Smooth muscle cell of the brain vasculature (primary cell): Measurements from ENCODE around the gene MAPT.
"Not testable (repeated sequence)": the region's sequence is repeated elsewhere in the genome, so short reads cannot be mapped to it uniquely, and the experiment has no call there.

Source experiments
- DNase-seq: peaks from one replicate; pipeline ENCODE4 v3.0.0-alpha.2; 2012; ENCODE audit warnings: low read depth, low spot score

Gene MAPT

GRCh38 chr17:45952814-45953320 is 58.5 kb downstream of the MAPT start:
- DNase-seq, result no peak

- DNase-seq, result no peak
Observed at GRCh38 chr17:45953561-45953960, 59.2 kb downstream of the MAPT start.

- no peak for DNase-seq
Observed at GRCh38 chr17:45954914-45955313, 60.6 kb downstream of the MAPT start.

- no peak for DNase-seq
Observed at GRCh38 chr17:45955326-45955725, 61.0 kb downstream of the MAPT start.

DNA sequence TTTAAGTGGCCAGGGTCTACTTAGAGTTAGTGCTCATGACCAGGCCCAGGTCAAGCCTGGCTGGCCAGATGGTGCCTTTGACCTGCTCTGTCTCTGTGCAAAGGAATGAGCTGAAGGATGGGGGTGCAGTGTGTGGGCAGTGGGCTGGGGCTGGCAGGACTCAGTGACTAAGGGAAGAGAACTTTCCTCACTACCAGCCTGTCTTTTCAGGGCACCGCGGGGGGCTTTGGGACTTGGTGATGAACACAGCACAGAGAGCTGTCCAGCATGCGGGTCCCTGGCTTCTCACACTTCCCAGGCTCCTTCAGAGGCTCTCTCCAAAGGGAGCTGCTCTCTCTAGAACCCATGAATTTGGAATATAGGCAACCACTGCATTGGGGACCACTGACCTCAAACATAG is 61.7 kb downstream of the MAPT start:
- DNase-seq, result no peak

- not testable (repeated sequence) for DNase-seq
Observed at GRCh38 chr17:45956746-45957145, 62.4 kb downstream of the MAPT start.

DNA sequence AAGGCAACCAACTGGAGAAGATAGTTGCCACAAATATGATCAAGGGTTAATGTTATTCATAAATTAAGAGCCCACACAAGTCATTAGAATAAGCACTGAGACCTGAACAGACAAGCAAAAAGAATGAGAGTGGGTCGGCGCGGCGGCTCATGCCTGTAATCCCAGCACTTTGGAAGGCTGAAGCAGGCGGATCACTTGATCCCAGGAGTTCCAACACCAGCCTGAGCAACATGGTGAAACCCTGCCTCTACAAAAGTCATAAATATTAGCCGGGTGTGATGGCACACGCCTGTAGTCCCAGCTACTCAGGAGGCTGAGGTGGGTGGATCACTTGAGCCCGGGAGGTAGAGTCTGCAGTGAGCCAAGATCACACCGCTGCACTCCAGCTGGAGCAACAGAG is 64.0 kb downstream of the MAPT start:
- DNase-seq, result no peak

- DNase-seq, result no peak
Observed at GRCh38 chr17:45958994-45959665, 64.8 kb downstream of the MAPT start.

GRCh38 chr17:45960311-45960710 is 66.0 kb downstream of the MAPT start:
- no peak for DNase-seq

- no peak for DNase-seq
Observed at GRCh38 chr17:45961206-45961605, 66.9 kb downstream of the MAPT start.

DNA sequence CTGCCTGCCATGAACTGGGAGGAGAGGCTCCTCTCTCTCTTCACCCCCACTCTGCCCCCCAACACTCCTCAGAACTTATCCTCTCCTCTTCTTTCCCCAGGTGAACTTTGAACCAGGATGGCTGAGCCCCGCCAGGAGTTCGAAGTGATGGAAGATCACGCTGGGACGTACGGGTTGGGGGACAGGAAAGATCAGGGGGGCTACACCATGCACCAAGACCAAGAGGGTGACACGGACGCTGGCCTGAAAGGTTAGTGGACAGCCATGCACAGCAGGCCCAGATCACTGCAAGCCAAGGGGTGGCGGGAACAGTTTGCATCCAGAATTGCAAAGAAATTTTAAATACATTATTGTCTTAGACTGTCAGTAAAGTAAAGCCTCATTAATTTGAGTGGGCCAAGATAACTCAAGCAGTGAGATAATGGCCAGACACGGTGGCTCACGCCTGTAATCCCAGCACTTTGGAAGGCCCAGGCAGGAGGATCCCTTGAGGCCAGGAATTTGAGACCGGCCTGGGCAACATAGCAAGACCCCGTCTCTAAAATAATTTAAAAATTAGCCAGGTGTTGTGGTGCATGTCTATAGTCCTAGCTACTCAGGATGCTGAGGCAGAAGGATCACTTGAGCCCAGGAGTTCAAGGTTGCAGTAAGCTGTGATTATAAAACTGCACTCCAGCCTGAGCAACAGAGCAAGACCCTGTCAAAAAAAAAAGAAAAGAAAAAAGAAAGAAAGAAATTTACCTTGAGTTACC is 68.0 kb downstream of the MAPT start:
- DNase-seq, result no peak

GRCh38 chr17:45963283-45963682 is 68.9 kb downstream of the MAPT start:
- no peak for DNase-seq

GRCh38 chr17:45963889-45964288 is 69.5 kb downstream of the MAPT start:
- no peak for DNase-seq

DNA sequence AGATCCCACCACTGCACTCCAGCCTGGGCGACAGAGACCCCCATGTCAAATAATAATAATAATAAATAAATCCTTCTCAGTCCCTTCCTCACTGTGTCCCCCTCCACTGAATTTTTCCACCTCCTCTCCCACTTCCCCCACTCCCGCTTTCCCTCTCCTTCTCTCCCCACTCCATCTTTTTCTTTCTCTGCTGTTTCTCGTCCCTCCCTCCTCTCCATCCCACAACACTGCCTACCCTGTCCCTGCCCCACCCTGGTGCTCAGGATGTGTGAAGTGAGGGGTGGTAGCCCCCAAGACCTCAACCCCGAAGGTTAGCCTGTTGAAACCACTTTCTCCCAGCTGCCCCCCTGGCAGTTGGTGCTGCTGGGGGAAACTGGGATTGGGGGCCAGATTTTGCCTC is 70.3 kb downstream of the MAPT start:
- no peak for DNase-seq

DNA sequence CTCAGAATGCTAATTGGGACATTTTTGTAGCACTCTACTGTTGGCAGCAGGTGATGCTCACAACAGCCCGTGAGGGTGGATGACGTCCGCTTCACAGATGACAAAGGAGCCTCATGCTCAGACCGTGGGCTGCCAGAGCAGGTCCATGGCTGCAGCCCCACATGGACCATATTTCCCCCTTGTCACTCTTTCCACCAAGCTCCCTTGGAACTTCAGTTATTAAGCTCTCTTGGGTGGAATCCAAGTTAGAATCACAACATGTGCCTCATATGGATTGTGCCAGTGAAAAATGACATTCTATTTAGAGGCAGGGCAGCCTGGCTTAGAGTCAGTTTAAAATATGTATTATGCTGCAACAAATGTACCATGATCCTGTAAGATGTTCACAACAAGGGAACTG is 71.5 kb downstream of the MAPT start:
- no peak for DNase-seq

- no peak for DNase-seq
Observed at GRCh38 chr17:45966606-45967280, 72.4 kb downstream of the MAPT start.

- no peak for DNase-seq
Observed at GRCh38 chr17:45967378-45967777, 73.0 kb downstream of the MAPT start.

- no peak for DNase-seq
Observed at GRCh38 chr17:45968732-45969131, 74.4 kb downstream of the MAPT start.

GRCh38 chr17:45969726-45970125 is 75.4 kb downstream of the MAPT start:
- DNase-seq, result no peak

GRCh38 chr17:45970659-45971058 is 76.3 kb downstream of the MAPT start:
- no peak for DNase-seq

DNA sequence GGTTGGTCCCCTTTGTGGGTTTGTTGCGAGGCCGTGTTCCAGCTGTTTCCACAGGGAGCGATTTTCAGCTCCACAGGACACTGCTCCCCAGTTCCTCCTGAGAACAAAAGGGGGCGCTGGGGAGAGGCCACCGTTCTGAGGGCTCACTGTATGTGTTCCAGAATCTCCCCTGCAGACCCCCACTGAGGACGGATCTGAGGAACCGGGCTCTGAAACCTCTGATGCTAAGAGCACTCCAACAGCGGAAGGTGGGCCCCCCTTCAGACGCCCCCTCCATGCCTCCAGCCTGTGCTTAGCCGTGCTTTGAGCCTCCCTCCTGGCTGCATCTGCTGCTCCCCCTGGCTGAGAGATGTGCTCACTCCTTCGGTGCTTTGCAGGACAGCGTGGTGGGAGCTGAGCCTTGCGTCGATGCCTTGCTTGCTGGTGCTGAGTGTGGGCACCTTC is 77.4 kb downstream of the MAPT start:
- no peak for DNase-seq

- no peak for DNase-seq
Observed at GRCh38 chr17:45972531-45972930, 78.2 kb downstream of the MAPT start.
